DOHH2 (cell line): Measurements from ENCODE around the gene EXOC3.

Experiments
- H3F3A ChIP-seq: fragments of 200-600 bp; sonication (generic), shearing (Covaris generic); 2 replicates; pipeline ENCODE4 v1.6.0; 2016; ENCODE audit warnings: antibody characterized with exemption, mild to moderate bottlenecking; ENCODE audit not compliant: control insufficient read depth, insufficient read depth
- H3K27ac ChIP-seq: fragments of 200-600 bp; sonication (generic); 2 replicates; pipeline ENCODE4 v1.5.1; 2014; ENCODE audit warnings: low read depth, mild to moderate bottlenecking, low read length, moderate library complexity
- H3K27me3 ChIP-seq: fragments of 200-600 bp; sonication (generic); 2 replicates; pipeline ENCODE4 v1.6.1; 2014; ENCODE audit warnings: mild to moderate bottlenecking, low read length, mixed read lengths; ENCODE audit not compliant: control insufficient read depth
- H3K36me3 ChIP-seq: fragments of 200-600 bp; sonication (generic); 2 replicates; pipeline ENCODE4 v1.6.1; 2014; ENCODE audit warnings: mild to moderate bottlenecking, low read length, moderate library complexity, mixed read lengths; ENCODE audit not compliant: control insufficient read depth
- H3K4me1 ChIP-seq: fragments of 200-600 bp; sonication (generic); 2 replicates; pipeline ENCODE4 v1.6.1; 2014; ENCODE audit warnings: mild to moderate bottlenecking, low read length, mixed read lengths; ENCODE audit not compliant: control insufficient read depth
- H3K4me2 ChIP-seq: fragments of 200-600 bp; sonication (generic); 2 replicates; pipeline ENCODE4 v1.6.0; 2014; ENCODE audit warnings: mild to moderate bottlenecking, low read length, moderate library complexity
- H3K4me3 ChIP-seq: fragments of 200-600 bp; sonication (generic); 2 replicates; pipeline ENCODE4 v1.5.1; 2014; ENCODE audit warnings: mild to moderate bottlenecking, low read length, mixed read lengths
- H3K79me2 ChIP-seq: fragments of 200-600 bp; sonication (generic); 2 replicates; pipeline ENCODE4 v1.6.1; 2014; ENCODE audit warnings: mild to moderate bottlenecking, low read length, mixed read lengths; ENCODE audit not compliant: control insufficient read depth
- H3K9me2 ChIP-seq: fragments of 200-600 bp; sonication (generic); replicated peaks from 2 replicates; pipeline ENCODE4 v1.6.1; 2014; ENCODE audit warnings: mild to moderate bottlenecking, low read length, mixed read lengths; ENCODE audit not compliant: control insufficient read depth
- H3K9me3 ChIP-seq: fragments of 200-600 bp; sonication (generic); 2 replicates; pipeline ENCODE4 v1.6.1; 2014; ENCODE audit warnings: antibody characterized with exemption, low read length, mixed read lengths; ENCODE audit not compliant: control insufficient read depth, insufficient read depth
- H4K20me1 ChIP-seq: fragments of 200-600 bp; sonication (generic); 2 replicates; pipeline ENCODE4 v1.6.0; 2014; ENCODE audit warnings: low read depth, mild to moderate bottlenecking, antibody characterized with exemption, low read length, moderate library complexity; ENCODE audit not compliant: control insufficient read depth, insufficient read depth
- CTCF ChIP-seq: fragments of 200-600 bp; sonication (generic); IDR thresholded peaks from one replicate; pipeline ENCODE4 v1.5.1; 2014; ENCODE audit warnings: antibody characterized with exemption, mild to moderate bottlenecking, low read depth, low read length; ENCODE audit not compliant: poor library complexity, severe bottlenecking
- EZH2phosphoT487 ChIP-seq: fragments of 200-600 bp; sonication (generic); IDR thresholded peaks from 2 replicates; pipeline ENCODE4 v1.6.1; 2017; ENCODE audit warnings: borderline replicate concordance, mild to moderate bottlenecking, antibody characterized with exemption, low read length, moderate library complexity, mixed read lengths

Gene EXOC3

GRCh38 chr5:516338-516925 is 73.5 kb downstream of the EXOC3 start:
- Histone ChIP-seq H3K4me2 (no peak overlapping the region), H3K4me1 (no peaks in the 10 kb centered on the region), H3F3A (no peaks in the 10 kb centered on the region), H3K4me3 (no peak overlapping the region), H3K9me3 (no peaks in the 10 kb centered on the region), H3K79me2 (no peaks in the 10 kb centered on the region), H3K9me2 (no peaks in the 10 kb centered on the region), H3K27ac (no peak overlapping the region), H3K27me3 (no peaks in the 10 kb centered on the region), H3K36me3 (no peaks in the 10 kb centered on the region), H4K20me1 (no peaks in the 10 kb centered on the region)
- TF ChIP-seq CTCF (no peak), EZH2phosphoT487 (no peak)
